HG03159 (cell line): ENCODE measurements around the gene CYB561.

ENCODE experiments used
- ATAC-seq: cut with Tn5 transposase; IDR thresholded peaks from one replicate; pipeline ENCODE4 v1.9.1; 2021; ENCODE audit warnings: mild to moderate bottlenecking, moderate library complexity; ENCODE audit not compliant: unreplicated experiment

Gene CYB561

GRCh38 chr17:63452046-63452961 lies 6.2 kb upstream of the CYB561 start:
- no peak for ATAC-seq

- ATAC-seq = no peak
Measured at GRCh38 chr17:63451150-63451549, 5.0 kb upstream of the CYB561 start.

DNA sequence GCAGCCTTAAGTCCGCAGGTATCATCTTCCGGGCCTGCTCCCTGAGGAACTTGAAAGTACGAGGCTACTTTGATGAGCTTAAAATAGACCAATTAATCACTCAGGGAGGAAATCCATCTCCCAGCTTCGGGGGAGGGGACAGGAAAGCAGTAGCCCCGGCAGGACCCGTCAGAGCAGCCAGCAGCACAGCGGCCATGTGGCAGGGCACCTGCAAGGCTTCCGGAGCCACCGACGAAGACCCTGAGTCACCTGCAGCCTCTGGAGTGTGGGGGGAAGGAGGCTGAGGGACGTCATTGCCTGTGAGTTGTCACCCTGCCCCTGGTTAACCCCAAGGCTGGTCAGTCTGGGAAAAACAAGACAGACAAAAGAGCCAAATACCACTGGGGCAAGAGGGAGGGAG lies 4.4 kb upstream of the CYB561 start:
- ATAC-seq = no peak

DNA sequence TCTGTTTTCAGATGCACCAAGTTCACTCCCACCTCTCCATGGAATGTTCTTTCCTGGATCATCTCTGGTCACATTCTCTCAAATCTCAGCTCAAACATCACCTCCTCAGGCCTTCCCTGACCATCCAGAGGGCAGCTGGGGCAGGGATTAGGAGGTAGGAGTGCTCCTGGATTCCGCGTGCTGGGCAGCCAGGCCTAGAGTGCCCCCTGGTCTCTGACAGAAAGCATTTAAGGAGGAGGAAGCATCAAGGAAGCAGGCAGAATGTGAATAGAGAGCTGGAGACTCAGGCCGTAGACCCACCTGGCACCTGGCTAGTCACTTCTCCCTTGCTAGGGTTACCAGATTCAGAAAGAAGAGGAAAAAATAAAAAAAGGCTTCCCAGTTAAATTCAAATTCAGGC lies 2.5 kb upstream of the CYB561 start:
- no peak for ATAC-seq

GRCh38 chr17:63447471-63448009 lies 1.4 kb upstream of the CYB561 start:
- no peak for ATAC-seq

DNA sequence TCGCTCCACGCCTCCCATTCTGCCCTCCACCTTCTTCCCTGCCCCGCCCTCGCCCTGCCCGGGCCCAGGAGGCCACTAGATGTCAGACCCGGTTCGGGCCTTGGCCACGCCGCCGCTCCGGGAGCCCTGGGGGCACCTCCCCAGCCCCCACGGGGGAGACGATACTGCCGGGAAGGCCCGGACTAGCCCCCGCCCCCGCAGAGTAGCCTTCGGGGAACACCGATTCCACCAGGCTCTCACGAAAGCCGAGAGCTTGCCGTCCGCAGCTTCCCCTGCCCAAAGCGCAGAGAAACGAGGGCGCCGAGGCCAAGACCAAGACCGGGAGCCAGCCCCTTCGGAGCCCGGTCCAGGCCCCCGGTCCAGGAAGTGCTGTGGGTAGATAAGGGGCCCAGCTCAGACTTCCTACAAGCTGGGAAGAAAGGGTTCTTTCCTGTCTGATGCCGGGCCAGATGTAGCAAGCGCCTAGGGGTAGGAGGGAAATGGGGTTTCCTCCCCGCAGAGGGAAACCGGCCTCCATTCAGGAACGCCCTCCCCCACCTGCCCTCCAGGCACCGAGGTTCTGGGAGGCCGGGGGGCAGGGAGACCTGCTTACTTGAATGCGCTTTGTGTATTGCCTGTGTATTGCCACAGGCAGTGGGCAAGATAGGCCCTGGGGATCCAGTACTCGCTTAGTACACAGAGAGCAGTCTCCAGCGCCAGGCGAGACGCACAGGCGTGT lies 806 bp upstream of the CYB561 start:
- ATAC-seq = peak; percentile 24

GRCh38 chr17:63445571-63445953 lies 544 bp downstream of the CYB561 start:
- ATAC-seq = peak; percentile 17

DNA sequence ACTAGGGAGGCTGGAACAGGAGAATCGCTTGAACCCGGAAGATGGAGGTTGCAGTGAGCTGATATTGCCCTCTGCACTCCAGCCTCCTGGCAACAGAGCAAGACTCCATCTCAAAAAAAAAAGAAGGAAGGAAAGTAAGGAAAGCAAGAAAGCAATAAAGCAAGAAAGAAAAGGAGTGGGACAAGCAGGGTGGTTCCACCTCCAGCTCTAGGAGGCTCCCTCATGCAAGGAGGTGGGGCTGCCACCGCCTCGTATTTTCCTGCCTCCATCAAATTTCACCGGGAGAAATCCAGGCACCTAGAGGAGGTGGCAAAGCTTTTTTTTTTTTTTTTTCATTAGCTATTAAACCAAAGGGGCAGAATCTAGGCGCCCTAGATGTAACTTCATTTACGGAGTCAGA lies 1.0 kb downstream of the CYB561 start:
- ATAC-seq = no peak

- ATAC-seq = no peak
Measured at GRCh38 chr17:63444457-63444856, 1.6 kb downstream of the CYB561 start.

- ATAC-seq = no peak
Measured at GRCh38 chr17:63443053-63443452, 3.1 kb downstream of the CYB561 start.

GRCh38 chr17:63442549-63443035 lies 3.5 kb downstream of the CYB561 start:
- no peak for ATAC-seq

DNA sequence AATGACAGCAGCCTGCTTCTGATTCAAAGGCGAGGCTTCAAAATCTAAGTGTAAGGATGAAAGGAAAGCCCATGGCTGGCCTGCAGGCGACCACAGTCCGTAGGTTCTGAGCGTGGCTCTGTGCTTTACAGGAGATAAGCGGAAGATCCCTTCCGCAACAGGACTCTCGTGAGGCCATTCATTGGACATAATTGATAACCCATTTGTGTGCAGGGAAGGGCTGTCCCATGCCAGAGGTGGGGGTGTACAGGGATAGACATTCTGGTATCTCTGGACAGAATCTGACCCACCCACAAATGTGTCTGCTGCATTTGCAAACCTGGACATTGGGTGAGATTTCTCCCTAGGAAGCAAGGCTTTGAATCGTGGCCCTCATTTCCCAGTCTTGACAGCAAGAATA lies 4.0 kb downstream of the CYB561 start:
- ATAC-seq = no peak

DNA sequence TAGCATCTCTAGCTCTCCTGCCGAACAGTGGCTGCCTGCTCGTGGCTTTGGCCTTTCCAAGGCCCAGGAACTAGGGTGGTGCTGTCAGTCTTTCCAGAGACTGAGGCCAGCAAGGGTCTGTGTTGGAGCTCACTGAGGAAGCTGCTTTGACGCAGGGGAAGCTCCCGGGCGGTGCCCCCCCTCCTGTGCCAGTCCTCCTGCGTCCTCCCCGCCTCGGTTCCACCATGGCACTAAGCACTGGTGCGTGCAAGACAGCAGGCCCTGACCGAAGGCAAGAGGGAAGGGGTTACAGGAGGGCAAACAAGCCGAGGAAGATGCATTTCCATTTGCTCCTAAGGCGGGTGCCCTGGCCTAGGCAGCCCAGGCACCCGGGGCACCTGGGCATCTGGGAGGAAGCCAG lies 4.5 kb downstream of the CYB561 start:
- no peak for ATAC-seq

DNA sequence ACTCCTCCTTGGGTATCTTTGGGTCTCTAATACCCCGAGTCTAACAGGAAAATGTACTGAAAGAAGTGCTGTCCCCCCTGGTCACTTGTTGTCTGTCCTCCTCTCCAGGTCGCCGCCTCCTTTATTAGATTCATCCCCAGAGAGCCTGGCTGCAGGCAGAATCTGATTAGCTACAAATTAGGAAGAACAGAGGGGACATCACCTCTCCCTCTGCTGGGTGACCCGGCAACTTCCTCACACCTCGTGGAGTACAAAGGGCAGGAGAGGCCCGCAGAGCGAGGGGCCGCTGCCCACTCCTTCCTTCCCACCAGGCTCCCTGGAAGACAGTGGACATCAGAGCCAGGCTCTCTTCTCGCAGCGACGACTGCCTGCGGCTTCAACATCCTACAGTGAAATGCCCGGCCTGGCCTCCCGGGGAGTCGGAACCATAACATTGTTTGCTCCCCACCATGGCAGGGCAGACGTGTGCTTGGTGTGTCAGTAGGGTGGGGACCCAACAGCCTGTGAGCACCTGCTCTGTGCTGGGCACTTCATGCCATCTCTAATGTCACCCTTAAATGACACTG lies 5.3 kb downstream of the CYB561 start:
- ATAC-seq = no peak

GRCh38 chr17:63440127-63440769 lies 5.9 kb downstream of the CYB561 start:
- ATAC-seq = no peak

GRCh38 chr17:63439687-63440086 lies 6.4 kb downstream of the CYB561 start:
- ATAC-seq = no peak

DNA sequence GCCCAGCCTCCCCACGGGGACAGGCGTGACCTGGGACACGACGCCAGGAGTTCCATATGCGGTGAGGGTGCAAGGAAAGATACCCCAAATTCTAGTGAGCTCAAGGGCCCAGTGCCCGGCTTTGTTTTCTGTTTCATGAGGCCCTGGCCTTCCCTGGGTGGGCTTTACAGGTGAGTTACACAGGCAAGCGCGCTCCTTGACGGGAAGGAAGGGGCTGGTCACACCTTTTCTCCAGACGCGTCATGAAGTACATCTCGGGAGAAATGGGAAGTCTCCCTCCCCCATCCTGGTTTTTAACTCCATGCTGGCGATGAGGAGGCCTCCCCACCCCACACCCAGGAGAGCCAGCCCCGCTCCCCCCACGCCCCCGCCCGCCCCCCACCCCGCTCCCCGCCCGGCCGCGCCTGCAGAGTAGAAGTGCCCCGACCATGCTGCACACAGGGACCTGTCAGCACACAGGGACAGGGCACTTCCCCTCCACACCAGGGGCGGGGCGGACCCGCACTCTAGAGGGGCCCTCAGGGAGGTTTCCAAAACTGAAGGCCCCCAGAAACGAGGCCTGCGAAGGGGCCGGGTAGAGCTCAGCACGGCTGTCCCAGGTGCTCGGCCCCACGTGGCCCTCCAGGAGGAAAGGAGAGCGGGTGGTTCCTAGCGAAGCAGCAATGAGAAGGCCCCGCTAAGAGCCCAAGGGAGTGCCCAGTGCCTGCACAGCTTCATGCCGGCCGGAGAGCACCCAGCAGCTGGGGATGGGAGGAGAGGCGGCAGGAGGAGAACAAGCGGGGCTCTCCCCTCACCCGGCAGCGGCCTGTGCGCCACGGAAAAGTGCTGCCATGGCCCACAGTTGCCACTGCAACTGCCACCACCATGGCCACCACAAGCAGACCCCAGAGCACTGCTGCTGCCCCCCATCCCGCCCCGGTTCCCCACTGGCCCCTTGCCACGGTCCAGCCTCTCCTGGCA lies 7.7 kb downstream of the CYB561 start:
- no peak for ATAC-seq

- no peak for ATAC-seq
Measured at GRCh38 chr17:63437287-63438091, 8.6 kb downstream of the CYB561 start.

DNA sequence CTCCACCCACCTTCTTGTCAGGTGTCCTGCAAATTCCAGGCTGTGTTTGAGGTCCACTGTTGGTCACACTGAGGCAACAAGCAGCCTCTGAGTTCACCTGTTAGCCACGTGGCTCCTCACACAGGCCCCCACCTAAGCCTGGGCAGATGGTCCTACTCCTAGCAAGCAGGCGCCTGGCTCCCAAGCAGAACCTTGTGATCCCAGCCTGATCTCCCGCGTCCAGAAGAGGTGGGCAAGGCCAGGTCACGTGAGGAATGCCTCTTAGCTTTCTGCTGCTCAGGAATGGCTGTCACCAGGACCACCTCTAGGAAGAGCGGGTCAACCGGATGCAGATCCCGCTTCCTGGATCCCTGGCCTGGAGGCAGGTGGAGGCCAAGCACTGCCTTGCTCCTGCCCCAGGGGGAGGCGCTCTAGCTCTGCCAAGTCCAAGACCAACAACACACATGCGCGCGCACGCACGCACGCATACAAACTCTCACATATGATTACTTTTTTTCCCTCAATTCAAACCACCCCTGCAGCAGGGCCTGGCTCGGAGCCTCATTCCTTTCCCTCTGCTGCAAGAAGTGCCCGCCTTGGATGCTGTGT lies 9.5 kb downstream of the CYB561 start:
- no peak for ATAC-seq
